ENCODE results near the gene MGST1. TPM values are rescaled to one million over a fixed set of nuclear protein-coding genes. Genes with fewer than 3 reads are reported as not detected.
"Not testable (repeated sequence)": the region's sequence is repeated elsewhere in the genome, so short reads cannot be mapped to it uniquely, and the experiment has no call there.

MGST1 gene
- total RNA-seq, 1 donor from 2014 or later, result 238 TPM

GRCh38 chr12:16369156-16369555, 21.7 kb downstream of the MGST1 start:
- H3K9ac ChIP-seq, result no peak overlapping the region
- H3K9me3 ChIP-seq (ENCODE audit: low read depth), result no peaks in the 10 kb centered on the region
- H3K4me3 ChIP-seq, result no peak overlapping the region
- peaks cover 6% of the 10 kb centered on the region for H3K36me3 ChIP-seq
- H3K4me2 ChIP-seq, result no peak overlapping the region
- Mint-ChIP-seq H3K27ac (no peak overlapping the region), H3K27me3 (ENCODE audit: insufficient read depth, low read depth) (no peaks in the 10 kb centered on the region), H3K4me1 (no peaks in the 10 kb centered on the region), H3K36me3 (peaks cover 16% of the 10 kb centered on the region), H3K9me3 (no peaks in the 10 kb centered on the region), H3K4me3 (no peak overlapping the region)
- no peak overlapping the region for H2AFZ ChIP-seq (replicated peaks)
- no peaks in the 10 kb centered on the region for H3K4me1 ChIP-seq
- H3K27ac ChIP-seq, result no peak overlapping the region
- TF ChIP-seq CTCF (IDR thresholded peaks at IDR 0.05), result no peak
- TF ChIP-seq EZH2 (IDR thresholded peaks at IDR 0.05), result no peak
- TF ChIP-seq EZH2phosphoT487 (IDR thresholded peaks at IDR 0.05), result no peak
- no peaks in the 10 kb centered on the region for H3K79me2 ChIP-seq (ENCODE audit: low read depth)
- no peaks in the 10 kb centered on the region for H3F3A ChIP-seq (ENCODE audit: low read depth)
- H3K27me3 ChIP-seq, result no peaks in the 10 kb centered on the region
- H4K20me1 ChIP-seq (ENCODE audit: low read depth), result no peaks in the 10 kb centered on the region
- DNase-seq (ENCODE audit: low spot score), result no peak

- Histone ChIP-seq H3K27ac (no peak overlapping the region), H3K27me3 (no peaks in the 10 kb centered on the region), H3K9me3 (ENCODE audit: low read depth) (no peaks in the 10 kb centered on the region), H2AFZ (replicated peaks) (no peak overlapping the region), H3K36me3 (no peaks in the 10 kb centered on the region), H3K4me1 (no peaks in the 10 kb centered on the region), H3K4me3 (no peak overlapping the region), H3F3A (ENCODE audit: low read depth) (no peaks in the 10 kb centered on the region), H3K4me2 (no peak overlapping the region), H4K20me1 (ENCODE audit: low read depth) (no peaks in the 10 kb centered on the region), H3K9ac (no peak overlapping the region), H3K79me2 (ENCODE audit: low read depth) (no peaks in the 10 kb centered on the region)
- no peak overlapping the region for H3K4me3 Mint-ChIP-seq
- no peak overlapping the region for H3K27ac Mint-ChIP-seq
- H3K36me3 Mint-ChIP-seq, result peaks cover 16% of the 10 kb centered on the region
- H3K9me3 Mint-ChIP-seq, result no peaks in the 10 kb centered on the region
- TF ChIP-seq CTCF (IDR thresholded peaks at IDR 0.05) (no peak), EZH2 (IDR thresholded peaks at IDR 0.05) (no peak), EZH2phosphoT487 (IDR thresholded peaks at IDR 0.05) (no peak)
- no peak for DNase-seq (ENCODE audit: low spot score)
- H3K27me3 Mint-ChIP-seq (ENCODE audit: insufficient read depth, low read depth), result no peaks in the 10 kb centered on the region
- H3K4me1 Mint-ChIP-seq, result no peaks in the 10 kb centered on the region
These were observed 22.7 kb downstream of the MGST1 start for GRCh38 chr12:16370096-16370495.

GRCh38 chr12:16382652-16383312, 35.3 kb downstream of the MGST1 start:
- not testable (repeated sequence) for H3K36me3 ChIP-seq; H3K27me3 ChIP-seq; H3K9me3 ChIP-seq (ENCODE audit: low read depth); H3K9me3 Mint-ChIP-seq; H3K4me3 ChIP-seq; H4K20me1 ChIP-seq (ENCODE audit: low read depth); H3K4me3 Mint-ChIP-seq; H3K9ac ChIP-seq; H3K27me3 Mint-ChIP-seq (ENCODE audit: insufficient read depth, low read depth); H3K79me2 ChIP-seq (ENCODE audit: low read depth); H3K4me1 Mint-ChIP-seq; H2AFZ ChIP-seq (replicated peaks); H3K27ac ChIP-seq; H3K27ac Mint-ChIP-seq; H3F3A ChIP-seq (ENCODE audit: low read depth); DNase-seq (ENCODE audit: low spot score); H3K4me1 ChIP-seq; H3K36me3 Mint-ChIP-seq; H3K4me2 ChIP-seq

- no peak overlapping the region for H3K4me2 ChIP-seq
- no peaks in the 10 kb centered on the region for H3K9me3 ChIP-seq (ENCODE audit: low read depth)
- H3F3A ChIP-seq (ENCODE audit: low read depth), result peaks cover 2% of the 10 kb centered on the region
- no peak overlapping the region for H2AFZ ChIP-seq (replicated peaks)
- no peak overlapping the region for H3K4me3 ChIP-seq
- H4K20me1 ChIP-seq (ENCODE audit: low read depth), result no peaks in the 10 kb centered on the region
- Mint-ChIP-seq H3K4me1 (peaks cover 7% of the 10 kb centered on the region), H3K9me3 (no peaks in the 10 kb centered on the region), H3K27me3 (ENCODE audit: insufficient read depth, low read depth) (peaks cover 4% of the 10 kb centered on the region), H3K4me3 (no peak overlapping the region), H3K27ac (no peak overlapping the region), H3K36me3 (peaks cover 2% of the 10 kb centered on the region)
- no peaks in the 10 kb centered on the region for H3K79me2 ChIP-seq (ENCODE audit: low read depth)
- no peak for DNase-seq (ENCODE audit: low spot score)
- H3K27me3 ChIP-seq, result no peaks in the 10 kb centered on the region
- H3K4me1 ChIP-seq, result peaks cover 4% of the 10 kb centered on the region
- TF ChIP-seq CTCF (IDR thresholded peaks at IDR 0.05) (no peak), EZH2phosphoT487 (IDR thresholded peaks at IDR 0.05) (no peak), EZH2 (IDR thresholded peaks at IDR 0.05) (no peak)
- H3K9ac ChIP-seq, result no peak overlapping the region
- H3K36me3 ChIP-seq, result no peaks in the 10 kb centered on the region
- no peak overlapping the region for H3K27ac ChIP-seq
These were observed 37.3 kb downstream of the MGST1 start for GRCh38 chr12:16384732-16385131.
